Kidney tubule cell (primary cell): ENCODE results near the gene GLUL.
"Not testable (repeated sequence)": the region's sequence is repeated elsewhere in the genome, so short reads cannot be mapped to it uniquely, and the experiment has no call there.

Source experiments
- DNase-seq: peaks from one replicate; pipeline ENCODE4 v3.0.0-alpha.2; 2018; ENCODE audit warnings: low spot score

Gene GLUL

GRCh38 chr1:182368358-182368757, 23.2 kb downstream of the GLUL start:
- DNase-seq: no peak

DNA sequence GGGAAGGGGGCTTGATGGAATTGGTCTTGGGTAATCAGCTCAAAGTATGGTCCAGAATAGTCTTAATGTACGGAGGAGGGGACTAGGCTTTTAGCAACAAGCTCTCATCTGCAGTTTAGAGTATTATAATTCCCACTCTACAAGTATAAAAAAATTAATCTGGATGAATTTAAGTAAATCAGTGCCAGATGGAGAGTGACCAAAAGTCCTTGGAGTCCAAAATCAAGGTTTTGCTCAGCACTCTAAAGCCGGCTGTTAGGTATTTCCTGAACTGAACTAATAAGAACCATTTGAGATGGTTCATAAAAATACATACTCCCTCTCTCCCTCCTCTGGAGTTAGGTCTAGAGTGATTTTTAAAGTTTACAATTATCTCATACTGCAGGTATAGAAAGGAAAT, 23.7 kb downstream of the GLUL start:
- DNase-seq: no peak

DNA sequence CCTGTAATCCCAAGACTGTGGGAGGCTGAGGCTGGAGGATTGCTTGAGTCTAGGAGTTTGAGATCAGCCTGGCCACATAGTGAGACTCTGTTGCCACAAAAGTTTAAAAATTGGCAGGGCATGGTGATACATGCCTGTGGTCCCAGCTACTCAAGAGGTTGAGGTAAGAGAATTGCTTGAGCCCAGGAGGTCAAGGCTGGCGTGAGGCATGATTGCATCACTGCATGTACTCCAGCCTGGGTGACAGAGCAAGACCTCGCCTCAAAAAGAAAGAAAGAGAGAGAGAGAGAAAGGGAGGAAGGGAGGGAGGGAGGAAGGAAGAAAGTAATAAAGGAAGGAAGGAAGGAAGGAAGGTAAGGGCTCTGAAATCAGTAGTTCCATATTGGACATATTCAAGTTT, 25.0 kb downstream of the GLUL start:
- DNase-seq: no peak

- no peak for DNase-seq
Observed at GRCh38 chr1:182359645-182360044, 31.9 kb downstream of the GLUL start.

- DNase-seq: no peak
Observed at GRCh38 chr1:182357913-182358312, 33.7 kb downstream of the GLUL start.

DNA sequence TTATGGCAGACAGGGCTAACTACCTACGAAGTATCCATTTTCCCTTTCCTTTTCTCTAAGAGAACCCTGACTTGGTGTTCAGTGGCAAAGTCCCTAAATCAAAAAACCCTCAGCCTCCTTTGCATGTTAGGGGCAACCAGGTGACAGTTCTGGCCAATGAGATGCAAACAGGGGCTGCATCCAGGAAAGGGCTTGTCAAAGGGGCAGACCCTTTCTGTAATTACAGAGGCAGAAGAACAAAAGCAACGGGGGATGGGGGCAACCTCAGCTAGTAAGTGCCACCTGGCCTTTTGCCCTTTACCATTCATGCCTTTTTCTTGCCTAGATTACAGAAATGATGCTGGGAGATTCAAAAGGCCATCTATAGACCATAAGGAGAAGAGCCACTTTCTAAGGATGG, 34.4 kb downstream of the GLUL start:
- no peak for DNase-seq

DNA sequence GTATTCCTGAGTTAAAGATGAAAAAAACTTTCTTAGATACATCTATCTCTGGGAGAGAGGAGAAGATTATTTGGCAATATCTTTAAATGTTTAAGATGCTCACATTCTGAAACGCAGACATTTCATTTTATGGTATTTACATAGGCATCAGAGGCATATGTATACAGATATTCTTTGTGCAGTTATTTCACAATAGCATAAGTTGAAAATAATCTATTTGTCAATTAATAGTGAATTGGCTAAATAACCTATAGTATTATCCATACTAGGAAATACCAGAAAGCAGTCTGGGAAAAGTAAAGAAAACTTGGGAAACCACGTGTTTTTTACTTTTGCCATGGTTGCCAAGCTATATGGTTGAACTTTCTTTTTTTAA, 35.9 kb downstream of the GLUL start:
- DNase-seq: no peak

DNA sequence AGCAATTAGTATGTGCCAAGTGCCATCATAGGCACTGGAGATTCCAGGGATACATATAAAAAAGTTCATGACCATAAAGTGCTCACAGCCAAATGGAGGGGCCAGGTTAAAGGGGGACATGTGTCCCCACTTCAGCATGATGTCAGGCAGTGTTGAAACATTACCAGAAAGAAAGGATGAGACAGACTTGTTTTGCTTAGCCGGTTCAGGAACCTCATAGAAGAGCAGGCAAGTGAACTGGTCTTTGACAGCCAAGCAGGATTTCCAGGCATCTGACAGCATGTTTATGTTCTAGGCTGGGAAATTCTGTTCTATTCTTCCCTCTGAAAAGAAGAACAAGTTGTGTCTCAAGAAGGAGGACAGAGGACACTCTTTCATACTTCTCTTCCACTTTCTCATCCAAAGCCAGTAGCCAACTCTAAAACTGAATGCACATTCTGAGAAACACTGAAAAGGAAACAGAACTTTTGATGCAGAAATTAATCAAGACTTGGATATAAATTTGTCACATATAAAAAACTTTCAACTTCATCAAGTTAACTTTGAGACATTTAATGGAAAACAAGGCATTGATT, 39.7 kb downstream of the GLUL start:
- DNase-seq: no peak

DNA sequence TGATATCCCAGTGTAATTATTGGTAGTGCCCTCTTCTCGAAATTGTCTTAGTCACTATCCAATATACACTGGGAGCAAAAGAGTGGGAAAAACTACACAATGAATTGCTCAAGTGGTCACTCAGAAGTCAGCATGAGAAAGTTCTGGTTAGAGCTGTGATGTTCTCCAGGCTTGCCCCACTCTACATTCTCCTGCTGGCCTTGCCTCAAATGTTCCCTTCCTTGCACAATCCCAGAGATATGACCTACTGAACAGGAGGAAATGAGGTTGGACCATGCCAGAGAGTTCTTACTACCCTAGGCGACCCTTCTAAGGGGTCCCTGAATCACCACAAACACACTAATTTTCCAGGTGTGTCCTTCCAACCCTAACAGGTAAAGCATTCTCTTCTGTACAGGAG, 40.8 kb downstream of the GLUL start:
- no peak for DNase-seq

- DNase-seq: peak; percentile 17
Observed at GRCh38 chr1:182348961-182349747, 42.4 kb downstream of the GLUL start.

- DNase-seq: no peak
Observed at GRCh38 chr1:182347019-182347418, 44.6 kb downstream of the GLUL start.

- DNase-seq: no peak
Observed at GRCh38 chr1:182340233-182341058, 51.1 kb downstream of the GLUL start.

- DNase-seq: no peak
Observed at GRCh38 chr1:182339684-182340083, 51.9 kb downstream of the GLUL start.

DNA sequence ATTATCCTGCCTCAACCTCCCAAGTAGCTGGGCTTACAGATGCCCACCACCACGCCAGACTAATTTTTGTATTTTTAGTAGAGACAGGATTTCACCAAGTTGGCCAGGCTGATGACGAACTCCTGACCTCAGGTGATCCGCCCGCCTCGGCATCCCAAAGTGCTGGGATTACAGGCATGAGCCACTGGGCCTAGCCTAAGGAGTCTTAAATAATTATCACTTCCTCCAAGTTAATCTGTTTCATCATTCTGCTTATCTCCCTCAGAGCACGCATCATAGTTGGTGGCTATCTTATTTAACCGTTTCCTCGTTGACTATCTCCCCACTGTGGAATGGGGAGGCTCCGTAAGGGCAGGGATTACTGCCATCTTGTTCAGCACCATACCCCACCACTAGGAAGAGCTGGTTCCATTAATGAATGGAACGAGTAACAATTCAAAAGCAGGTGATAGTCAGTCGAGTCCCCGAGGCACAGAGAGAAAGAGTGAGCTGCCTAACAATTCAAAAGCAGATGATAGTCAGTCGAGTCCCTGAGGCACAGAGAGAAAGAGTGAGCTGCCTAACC, 52.7 kb downstream of the GLUL start:
- no peak for DNase-seq

- no peak for DNase-seq
Observed at GRCh38 chr1:182337736-182338571, 53.6 kb downstream of the GLUL start.

DNA sequence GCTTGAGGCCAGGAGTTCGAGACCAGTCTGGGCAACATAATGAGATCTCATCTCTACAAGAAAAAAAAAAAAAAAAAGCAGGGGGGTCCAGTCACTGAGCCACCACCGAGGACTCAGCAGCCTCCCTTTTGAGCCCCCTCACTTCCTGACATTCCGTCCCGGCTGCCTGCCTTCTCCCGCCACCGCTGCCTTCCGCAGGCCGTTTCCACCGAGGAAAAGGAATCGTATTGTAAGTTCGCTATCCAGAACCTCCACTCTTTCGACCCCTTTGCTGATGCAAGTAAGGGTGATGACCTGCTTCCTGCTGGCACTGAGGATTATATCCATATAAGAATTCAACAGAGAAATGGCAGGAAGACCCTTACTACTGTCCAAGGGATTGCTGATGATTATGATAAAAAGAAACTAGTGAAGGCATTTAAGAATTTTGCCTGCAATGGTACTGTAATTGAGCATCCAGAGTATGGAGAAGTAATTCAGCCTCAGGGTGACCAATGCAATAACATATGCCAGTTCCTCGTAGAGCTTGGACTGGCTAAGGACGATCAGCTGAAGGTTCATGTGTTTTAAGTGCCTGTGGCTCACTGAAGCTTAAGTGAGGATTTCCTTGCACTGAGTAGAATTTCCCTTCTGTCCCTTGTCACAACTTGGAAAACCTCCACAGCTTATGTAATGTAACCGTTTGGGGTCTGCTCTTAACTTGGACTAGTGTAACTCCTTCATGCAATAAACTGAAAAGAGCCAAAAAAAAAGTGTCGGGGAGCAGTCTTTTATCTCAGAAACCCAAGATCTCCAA, 55.6 kb downstream of the GLUL start:
- DNase-seq: no peak

- DNase-seq: not testable (repeated sequence)
Observed at GRCh38 chr1:182333071-182333571, 58.5 kb downstream of the GLUL start.

DNA sequence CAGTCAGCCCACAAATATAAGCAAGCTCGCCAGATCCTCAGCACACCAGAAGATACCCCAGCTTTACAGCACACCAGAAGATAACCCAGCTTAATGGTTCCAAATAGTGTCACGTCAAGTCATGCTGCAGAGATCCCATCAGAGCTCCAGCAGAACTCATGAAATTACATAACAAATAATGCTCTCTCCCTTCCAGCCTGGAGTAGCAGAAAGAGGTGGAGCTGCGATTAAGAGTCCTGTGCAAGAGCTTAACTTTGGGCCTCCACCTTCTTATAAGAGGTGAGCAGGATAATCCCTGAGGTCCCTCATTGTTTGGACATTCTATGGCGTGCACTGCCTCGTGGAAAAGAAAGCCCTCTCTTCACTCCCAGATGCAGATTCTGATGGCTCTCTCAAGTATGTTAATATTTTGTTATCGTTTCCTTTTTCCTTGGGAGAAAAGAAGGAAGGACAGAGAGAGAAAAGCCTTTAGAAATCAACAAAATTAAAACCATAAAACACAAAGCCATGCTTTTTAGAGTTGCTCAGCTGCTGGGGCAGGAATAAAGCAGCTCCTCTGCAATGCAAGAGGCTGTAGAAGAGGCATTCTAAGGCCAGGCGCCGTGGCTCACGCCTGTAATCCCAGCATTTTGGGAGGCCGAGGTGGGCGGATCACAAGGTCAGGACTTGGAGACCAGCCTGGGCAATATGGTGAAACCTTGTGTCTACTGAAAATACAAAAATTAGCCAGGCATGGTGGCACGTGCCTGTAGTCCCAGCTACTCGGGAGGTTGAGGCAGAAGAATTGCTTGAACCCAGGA, 59.1 kb downstream of the GLUL start:
- no peak for DNase-seq
